ENCODE measurements around the gene CYP27A1.

CYP27A1 gene

GRCh38 chr2:218849721-218850120 lies 67.8 kb downstream of the CYP27A1 start:
- no peak for DNase-seq (ENCODE audit: extremely low read depth, insufficient read length)
- Histone ChIP-seq H3K4me3 (replicated peaks; ENCODE audit: low read depth, low read length) (no peak overlapping the region), H3K36me3 (ENCODE audit: control insufficient read depth, insufficient read depth, low read length) (no peaks in the 10 kb centered on the region), H3K27me3 (replicated peaks; ENCODE audit: control insufficient read depth, insufficient read depth, low read length) (no peaks in the 10 kb centered on the region; the same call in 1 of the 2 replicates)
- TF ChIP-seq CTCF (IDR thresholded peaks at IDR 0.05; ENCODE audit: insufficient read depth, low read length, poor library complexity, severe bottlenecking), result no peak

- Histone ChIP-seq H3K4me3 (replicated peaks; ENCODE audit: low read depth, low read length) (no peak overlapping the region), H3K36me3 (ENCODE audit: control insufficient read depth, insufficient read depth, low read length) (no peaks in the 10 kb centered on the region), H3K27me3 (replicated peaks; ENCODE audit: control insufficient read depth, insufficient read depth, low read length) (no peaks in the 10 kb centered on the region; the same call in 1 of the 2 replicates)
- no peak for DNase-seq (ENCODE audit: extremely low read depth, insufficient read length)
- TF ChIP-seq CTCF (IDR thresholded peaks at IDR 0.05; ENCODE audit: insufficient read depth, low read length, poor library complexity, severe bottlenecking), result no peak
Observed at GRCh38 chr2:218850796-218851195, 68.8 kb downstream of the CYP27A1 start.

GRCh38 chr2:218851286-218851685 lies 69.3 kb downstream of the CYP27A1 start:
- Histone ChIP-seq H3K36me3 (ENCODE audit: control insufficient read depth, insufficient read depth, low read length) (no peaks in the 10 kb centered on the region), H3K4me3 (replicated peaks; ENCODE audit: low read depth, low read length) (no peak overlapping the region), H3K27me3 (replicated peaks; ENCODE audit: control insufficient read depth, insufficient read depth, low read length) (no peaks in the 10 kb centered on the region; the same call in 1 of the 2 replicates)
- DNase-seq (ENCODE audit: extremely low read depth, insufficient read length), result no peak
- TF ChIP-seq CTCF (IDR thresholded peaks at IDR 0.05; ENCODE audit: insufficient read depth, low read length, poor library complexity, severe bottlenecking), result no peak

GRCh38 chr2:218852911-218853667 lies 71.1 kb downstream of the CYP27A1 start:
- peak; percentile 78 for TF ChIP-seq CTCF (IDR thresholded peaks at IDR 0.05; ENCODE audit: insufficient read depth, low read length, poor library complexity, severe bottlenecking)
- DNase-seq (ENCODE audit: extremely low read depth, insufficient read length), result no peak
- H3K4me3 ChIP-seq (replicated peaks; ENCODE audit: low read depth, low read length), result no peak overlapping the region
- no peaks in the 10 kb centered on the region; the same call in none of the 2 replicates for H3K27me3 ChIP-seq (replicated peaks; ENCODE audit: control insufficient read depth, insufficient read depth, low read length)
- no peaks in the 10 kb centered on the region for H3K36me3 ChIP-seq (ENCODE audit: control insufficient read depth, insufficient read depth, low read length)

- H3K36me3 ChIP-seq (ENCODE audit: control insufficient read depth, insufficient read depth, low read length), result no peaks in the 10 kb centered on the region
- DNase-seq (ENCODE audit: extremely low read depth, insufficient read length), result no peak
- no peak overlapping the region for H3K4me3 ChIP-seq (replicated peaks; ENCODE audit: low read depth, low read length)
- H3K27me3 ChIP-seq (replicated peaks; ENCODE audit: control insufficient read depth, insufficient read depth, low read length), result no peaks in the 10 kb centered on the region; the same call in none of the 2 replicates
- no peak for TF ChIP-seq CTCF (IDR thresholded peaks at IDR 0.05; ENCODE audit: insufficient read depth, low read length, poor library complexity, severe bottlenecking)
Observed at GRCh38 chr2:218853766-218854165, 71.8 kb downstream of the CYP27A1 start.
